OCI-LY7 (cell line): ENCODE data around the gene SPATA32.

Source experiments
- EZH2phosphoT487 ChIP-seq: fragments of 200-600 bp; sonication (generic); IDR thresholded peaks from 2 replicates; pipeline ENCODE4 v1.6.1; 2018; ENCODE audit warnings: low read depth, borderline replicate concordance, mild to moderate bottlenecking, mixed run types, antibody characterized with exemption, low read length, moderate library complexity, mixed read lengths
- TF ChIP-seq, protein P1 (sequence below): fragments of 200-600 bp; sonication (generic); conservative IDR thresholded peaks from 2 replicates; pipeline ENCODE4 v1.5.1; 2014; ENCODE audit warnings: mild to moderate bottlenecking, antibody characterized with exemption, low read length, moderate library complexity, mixed read lengths

DNA sequence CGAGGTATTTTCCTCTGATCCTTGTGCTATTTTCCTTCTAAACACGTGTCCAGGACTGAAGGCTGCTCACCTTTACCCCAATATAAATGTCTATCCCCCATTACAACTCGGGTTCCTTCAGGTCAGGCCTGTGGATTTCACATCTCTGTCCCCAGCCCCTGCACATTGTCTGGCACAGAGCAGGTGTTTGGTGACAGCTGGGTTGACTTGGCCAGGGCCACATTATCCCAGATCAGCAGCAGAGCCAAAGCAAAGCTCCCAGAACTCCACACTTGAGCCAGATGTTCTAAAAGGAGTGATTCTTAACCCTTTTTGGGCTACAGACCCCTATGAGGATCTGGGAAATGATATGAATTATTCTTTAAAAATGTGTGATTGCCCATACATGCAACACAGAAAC, 18.0 kb upstream of the SPATA32 start:
- TF ChIP-seq, protein P1, sequence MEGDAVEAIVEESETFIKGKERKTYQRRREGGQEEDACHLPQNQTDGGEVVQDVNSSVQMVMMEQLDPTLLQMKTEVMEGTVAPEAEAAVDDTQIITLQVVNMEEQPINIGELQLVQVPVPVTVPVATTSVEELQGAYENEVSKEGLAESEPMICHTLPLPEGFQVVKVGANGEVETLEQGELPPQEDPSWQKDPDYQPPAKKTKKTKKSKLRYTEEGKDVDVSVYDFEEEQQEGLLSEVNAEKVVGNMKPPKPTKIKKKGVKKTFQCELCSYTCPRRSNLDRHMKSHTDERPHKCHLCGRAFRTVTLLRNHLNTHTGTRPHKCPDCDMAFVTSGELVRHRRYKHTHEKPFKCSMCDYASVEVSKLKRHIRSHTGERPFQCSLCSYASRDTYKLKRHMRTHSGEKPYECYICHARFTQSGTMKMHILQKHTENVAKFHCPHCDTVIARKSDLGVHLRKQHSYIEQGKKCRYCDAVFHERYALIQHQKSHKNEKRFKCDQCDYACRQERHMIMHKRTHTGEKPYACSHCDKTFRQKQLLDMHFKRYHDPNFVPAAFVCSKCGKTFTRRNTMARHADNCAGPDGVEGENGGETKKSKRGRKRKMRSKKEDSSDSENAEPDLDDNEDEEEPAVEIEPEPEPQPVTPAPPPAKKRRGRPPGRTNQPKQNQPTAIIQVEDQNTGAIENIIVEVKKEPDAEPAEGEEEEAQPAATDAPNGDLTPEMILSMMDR: no peak
- no peak for TF ChIP-seq EZH2phosphoT487
